GM18858 (cell line): ENCODE results near the gene TNFSF13.
"Not testable (repeated sequence)": the region's sequence is repeated elsewhere in the genome, so short reads cannot be mapped to it uniquely, and the experiment has no call there.

ENCODE experiments used
- ATAC-seq: cut with Tn5 transposase; IDR thresholded peaks from one replicate; pipeline ENCODE4 v1.9.1; 2021; ENCODE audit not compliant: unreplicated experiment

The TNFSF13 gene

DNA sequence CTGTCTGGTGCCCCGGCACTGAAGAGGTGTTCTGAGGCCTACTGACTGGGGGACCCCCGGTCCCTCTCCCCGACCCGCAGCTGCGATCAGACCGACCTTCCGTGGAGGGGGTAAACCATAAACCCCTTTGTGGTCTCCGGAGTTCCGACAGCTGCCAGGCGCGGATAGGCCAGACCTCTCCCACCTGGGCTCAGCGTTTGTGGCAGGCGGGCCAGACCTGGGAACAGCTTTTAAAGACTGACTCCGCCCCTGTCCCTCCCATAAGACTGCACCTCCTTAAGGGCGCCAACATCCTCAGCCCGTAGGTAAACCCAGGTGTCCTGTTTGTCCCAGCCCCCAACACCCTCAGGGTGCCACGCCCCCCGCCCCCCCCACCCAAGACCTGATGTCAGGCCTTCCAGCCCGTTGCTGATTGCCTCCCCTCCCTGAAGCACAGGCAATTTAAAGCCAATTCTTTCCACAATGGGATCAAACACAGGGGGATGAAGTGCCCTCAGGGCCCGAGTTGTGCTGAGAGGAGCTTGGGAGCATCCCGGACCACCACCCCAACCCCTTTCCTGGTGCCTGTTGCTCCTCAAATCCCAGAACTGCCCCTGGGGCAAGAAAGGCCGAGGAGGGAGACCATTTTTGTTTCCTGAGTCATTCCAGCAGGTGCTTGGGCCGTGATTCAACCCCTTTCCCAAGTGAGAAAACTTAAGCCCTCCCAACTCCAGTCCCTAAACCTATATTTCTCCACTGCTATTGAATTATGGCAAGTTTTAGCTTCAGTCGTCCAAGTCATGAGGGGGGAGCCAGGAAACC, 31.5 kb downstream of the TNFSF13 start, which contains the start of gene SOX15:
Gene SOX15, minus strand, starts transcription at position 204 of the 801 bp plus-strand sequence. CDS start 418 bp downstream, outside the sequence.
- ATAC-seq = no peak

DNA sequence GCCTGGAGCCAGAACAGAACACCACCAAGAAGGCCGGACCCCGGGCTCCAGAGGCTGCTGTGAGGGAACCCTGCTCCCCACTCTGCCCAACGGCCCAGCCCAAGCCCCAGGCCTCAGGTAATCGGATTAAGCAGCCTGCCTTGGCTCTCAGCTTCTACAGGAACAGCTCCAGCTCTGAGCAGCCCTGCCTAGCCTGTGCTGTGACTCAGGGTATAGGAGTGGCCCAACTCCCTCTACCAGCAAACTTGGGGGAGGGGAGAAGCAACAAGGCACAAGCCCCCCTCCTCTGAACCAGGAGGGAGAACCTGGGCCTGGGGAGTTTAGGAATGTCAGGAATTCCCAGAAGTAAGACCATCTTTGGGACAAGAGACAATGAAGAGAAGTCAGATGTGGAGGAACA, 32.2 kb downstream of the TNFSF13 start:
- ATAC-seq = no peak

GRCh38 chr17:7591596-7591995, 33.0 kb downstream of the TNFSF13 start:
- no peak for ATAC-seq

DNA sequence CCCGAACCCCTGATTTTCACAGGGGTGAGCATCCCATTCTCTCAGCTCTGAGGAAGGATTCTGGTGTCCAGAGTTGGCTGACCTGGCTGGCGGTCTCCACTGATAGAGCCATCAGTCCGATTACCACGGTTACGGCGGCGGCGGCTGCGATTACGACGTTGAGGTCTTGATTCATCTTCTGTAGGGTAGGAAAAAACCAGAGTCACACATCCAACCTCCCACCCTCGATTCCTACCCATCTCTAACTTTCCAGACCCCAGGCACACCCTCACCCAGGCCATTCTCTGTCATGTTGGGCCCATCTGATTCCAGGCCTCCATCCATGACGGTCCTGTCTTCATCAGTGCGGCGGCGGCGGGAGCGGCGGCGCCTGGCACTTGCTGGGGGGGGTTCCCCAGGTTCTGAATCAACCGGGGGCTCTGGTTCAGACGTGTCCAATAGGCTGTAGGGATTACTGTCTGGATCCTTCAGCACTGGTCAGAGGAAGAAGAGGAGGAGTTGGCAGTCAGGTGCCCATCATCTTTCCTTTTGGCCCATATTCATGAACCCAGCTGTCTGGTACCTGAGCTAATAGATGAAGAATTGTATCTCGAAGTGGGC, 34.0 kb downstream of the TNFSF13 start:
- ATAC-seq = no peak

GRCh38 chr17:7593296-7593695, 34.7 kb downstream of the TNFSF13 start:
- ATAC-seq = no peak

- ATAC-seq = not testable (repeated sequence)
Observed at GRCh38 chr17:7597561-7597960, 39.0 kb downstream of the TNFSF13 start.

DNA sequence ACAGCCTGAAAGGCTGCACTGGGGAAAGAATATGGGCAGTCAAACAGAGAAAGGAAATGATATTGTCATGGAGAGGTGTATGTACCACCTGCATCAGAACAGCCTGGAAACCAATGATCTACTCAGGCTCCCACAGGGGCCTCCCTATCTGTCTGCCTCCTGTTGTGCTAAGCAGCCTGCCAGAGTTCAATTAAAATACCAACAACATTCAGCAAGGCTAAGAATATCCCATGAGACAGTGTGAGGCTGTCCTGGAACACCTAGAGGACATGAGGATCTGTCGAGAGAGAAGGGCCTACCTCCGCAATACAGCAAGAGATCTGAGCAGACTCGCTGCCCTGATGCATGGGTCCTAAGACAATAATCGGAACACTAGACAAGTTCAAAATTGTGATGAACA, 47.7 kb downstream of the TNFSF13 start:
- no peak for ATAC-seq

GRCh38 chr17:7610641-7611040, 52.1 kb downstream of the TNFSF13 start:
- ATAC-seq = no peak
